IPS DF 6.9 (cell line): ENCODE results near the gene ATP6V1C2.

Experiments used
- DNase-seq: peaks from one replicate; pipeline ENCODE4 v3.0.0-alpha.2; 2013; ENCODE audit warnings: low read depth, low spot score
- H3K27ac ChIP-seq: one replicate; pipeline ENCODE4 v1.5.1; 2013; ENCODE audit warnings: low read length, control low read depth
- H3K27me3 ChIP-seq: 2 replicates; pipeline ENCODE4 v1.6.1; 2013; ENCODE audit warnings: mild to moderate bottlenecking, low read length; ENCODE audit not compliant: control insufficient read depth, insufficient read depth
- H3K36me3 ChIP-seq: 2 replicates; pipeline ENCODE4 v1.6.1; 2013; ENCODE audit warnings: low read length; ENCODE audit not compliant: control insufficient read depth, insufficient read depth
- H3K4me1 ChIP-seq: 2 replicates; pipeline ENCODE4 v1.6.1; 2013; ENCODE audit warnings: low read length; ENCODE audit not compliant: control insufficient read depth, insufficient read depth
- H3K4me3 ChIP-seq: 2 replicates; pipeline ENCODE4 v1.5.1; 2013; ENCODE audit warnings: mild to moderate bottlenecking, low read length
- H3K9me3 ChIP-seq: 2 replicates; pipeline ENCODE4 v1.6.1; 2013; ENCODE audit warnings: low read length, inconsistent platforms; ENCODE audit not compliant: control insufficient read depth, insufficient read depth
- WGBS: extraction: QIAGEN DNeasy Blood & Tissue Kit; methylation state at CpG from one replicate; pipeline ENCODE4 v1.1.7; 2013; ENCODE audit warnings: mixed read lengths, missing lambda C conversion rate; ENCODE audit not compliant: insufficient read length, insufficient coverage; 5-methylcytosine and 5-hydroxymethylcytosine counted together

Gene ATP6V1C2

DNA sequence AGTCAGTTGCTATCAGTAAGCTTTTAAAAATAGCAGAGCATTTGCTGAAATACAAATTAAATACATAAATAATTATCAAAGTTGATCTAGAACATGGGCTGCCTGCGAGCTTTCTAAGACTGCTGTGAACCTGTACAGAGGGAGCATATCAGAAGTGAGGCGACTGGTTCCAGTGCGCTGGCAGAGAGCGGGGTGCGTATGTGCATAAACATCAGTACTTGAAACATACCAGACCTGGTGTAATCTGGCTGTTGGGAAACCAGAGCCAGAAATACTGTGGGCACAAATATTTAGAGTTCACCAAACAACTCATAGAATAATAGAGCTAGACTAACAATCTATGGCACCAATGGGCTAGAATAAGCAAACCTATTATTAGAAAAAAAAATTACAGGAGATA, 63.8 kb downstream of the ATP6V1C2 start:
- H3K4me1 ChIP-seq, result no peaks in the 10 kb centered on the region
- no peak for DNase-seq
- H3K36me3 ChIP-seq, result peaks cover 37% of the 10 kb centered on the region
- no peak overlapping the region for H3K4me3 ChIP-seq
- H3K9me3 ChIP-seq, result no peaks in the 10 kb centered on the region
- H3K27ac ChIP-seq, result no peak overlapping the region
- no CpG with 5 or more reads among the region's 5 CpGs for WGBS
- H3K27me3 ChIP-seq, result no peaks in the 10 kb centered on the region

DNA sequence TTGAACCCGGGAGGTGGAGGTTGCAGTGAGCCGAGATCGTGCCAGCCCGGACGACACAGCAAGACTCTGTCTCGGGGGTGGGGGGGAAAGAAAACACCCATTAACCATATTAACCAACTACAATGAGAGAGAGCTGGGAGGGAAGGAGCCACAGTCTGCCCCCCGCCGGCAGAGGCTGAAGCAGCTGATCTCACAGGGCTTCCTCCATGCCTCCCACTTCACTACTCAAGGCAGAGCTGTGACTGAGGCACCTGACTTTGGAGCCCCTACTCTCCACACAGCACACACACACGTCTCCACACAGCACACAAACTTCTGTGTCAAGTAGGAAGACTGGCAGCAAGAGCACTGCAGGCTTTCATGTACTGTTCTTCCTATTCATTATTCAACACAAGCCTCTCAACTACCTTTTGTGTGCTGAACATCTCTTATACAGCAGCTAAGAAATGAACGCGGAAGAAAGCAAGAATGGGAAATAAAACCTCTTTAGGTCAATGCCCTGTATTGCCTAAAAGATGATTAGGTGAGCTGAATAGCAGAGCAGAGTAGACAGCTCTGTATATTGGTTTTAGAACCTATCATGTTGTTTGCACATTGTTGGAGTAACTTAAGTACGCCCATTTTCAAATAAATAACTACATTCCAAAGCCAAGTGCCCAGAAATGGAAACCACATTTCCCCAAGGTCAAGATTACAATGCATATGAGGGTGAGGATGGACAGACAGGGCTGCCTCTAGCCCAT, 65.0 kb downstream of the ATP6V1C2 start:
- no peaks in the 10 kb centered on the region for H3K9me3 ChIP-seq
- no peak for DNase-seq
- peaks cover 38% of the 10 kb centered on the region for H3K36me3 ChIP-seq
- no CpG with 5 or more reads among the region's 12 CpGs for WGBS
- H3K4me1 ChIP-seq, result no peaks in the 10 kb centered on the region
- no peak overlapping the region for H3K27ac ChIP-seq
- no peak overlapping the region for H3K4me3 ChIP-seq
- H3K27me3 ChIP-seq, result no peaks in the 10 kb centered on the region

DNA sequence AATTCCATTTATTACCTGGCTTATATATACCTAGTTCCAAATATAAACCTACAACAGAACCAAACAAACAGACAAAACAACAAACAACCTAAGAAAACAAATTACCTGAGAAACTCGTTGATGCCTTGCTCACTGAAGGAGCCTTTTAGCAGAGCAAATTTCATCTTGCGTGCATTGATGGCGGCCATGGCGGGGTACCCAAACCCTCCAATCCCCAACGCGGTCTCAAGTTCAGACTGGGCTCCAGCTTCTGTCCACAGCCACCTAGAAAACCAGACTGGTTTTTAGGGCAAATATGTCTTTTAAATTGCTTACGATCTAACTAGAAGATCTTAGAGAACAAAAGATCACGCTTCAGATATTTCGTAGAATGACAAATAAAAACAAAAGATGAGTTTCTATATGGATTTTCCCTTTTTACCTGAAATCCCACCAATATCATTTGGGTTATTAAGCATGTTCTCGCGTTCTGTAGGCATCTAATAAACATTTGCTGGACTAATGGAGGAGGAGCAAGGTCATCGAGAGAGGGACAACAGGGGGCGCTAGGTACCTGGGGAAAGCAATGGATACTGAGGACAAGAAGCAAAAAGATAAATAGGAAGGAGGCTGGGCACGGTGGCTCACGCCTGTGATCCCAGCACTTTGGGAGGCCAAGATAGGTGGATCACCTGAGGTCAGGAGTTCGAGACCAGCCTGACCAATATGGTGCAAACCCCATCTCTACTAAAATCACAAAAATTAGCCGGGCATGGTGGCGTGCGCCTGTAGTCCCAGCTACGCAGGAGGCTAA, 65.9 kb downstream of the ATP6V1C2 start:
- peaks cover 34% of the 10 kb centered on the region for H3K36me3 ChIP-seq
- WGBS, result no CpG with 5 or more reads among the region's 20 CpGs
- H3K27me3 ChIP-seq, result no peaks in the 10 kb centered on the region
- no peak overlapping the region for H3K27ac ChIP-seq
- no peaks in the 10 kb centered on the region for H3K9me3 ChIP-seq
- DNase-seq, result no peak
- no peak overlapping the region for H3K4me3 ChIP-seq
- no peaks in the 10 kb centered on the region for H3K4me1 ChIP-seq

DNA sequence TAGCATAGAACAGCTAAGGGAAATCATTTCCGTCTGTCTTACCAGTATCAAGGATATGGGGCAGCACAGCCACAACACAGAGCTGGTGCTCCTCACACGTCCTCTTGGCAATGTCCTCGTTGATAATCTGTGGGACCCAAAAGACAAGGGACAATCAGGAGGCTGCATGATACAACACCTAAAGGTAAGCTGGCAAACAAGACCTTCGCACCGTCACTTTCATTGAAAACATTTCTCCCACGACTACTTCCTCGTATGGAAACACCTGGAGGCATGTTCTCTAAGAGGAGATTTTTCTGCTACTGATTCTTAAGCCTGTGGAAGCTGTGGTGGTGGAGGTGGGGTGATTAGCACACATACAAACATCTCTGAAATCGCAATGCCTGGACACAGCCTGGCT, 67.4 kb downstream of the ATP6V1C2 start:
- Histone ChIP-seq H3K27ac (no peak overlapping the region), H3K9me3 (no peaks in the 10 kb centered on the region), H3K4me3 (no peak overlapping the region), H3K36me3 (peaks cover 37% of the 10 kb centered on the region), H3K27me3 (no peaks in the 10 kb centered on the region), H3K4me1 (no peaks in the 10 kb centered on the region)
- no peak for DNase-seq
- no CpG with 5 or more reads among the region's 8 CpGs for WGBS

DNA sequence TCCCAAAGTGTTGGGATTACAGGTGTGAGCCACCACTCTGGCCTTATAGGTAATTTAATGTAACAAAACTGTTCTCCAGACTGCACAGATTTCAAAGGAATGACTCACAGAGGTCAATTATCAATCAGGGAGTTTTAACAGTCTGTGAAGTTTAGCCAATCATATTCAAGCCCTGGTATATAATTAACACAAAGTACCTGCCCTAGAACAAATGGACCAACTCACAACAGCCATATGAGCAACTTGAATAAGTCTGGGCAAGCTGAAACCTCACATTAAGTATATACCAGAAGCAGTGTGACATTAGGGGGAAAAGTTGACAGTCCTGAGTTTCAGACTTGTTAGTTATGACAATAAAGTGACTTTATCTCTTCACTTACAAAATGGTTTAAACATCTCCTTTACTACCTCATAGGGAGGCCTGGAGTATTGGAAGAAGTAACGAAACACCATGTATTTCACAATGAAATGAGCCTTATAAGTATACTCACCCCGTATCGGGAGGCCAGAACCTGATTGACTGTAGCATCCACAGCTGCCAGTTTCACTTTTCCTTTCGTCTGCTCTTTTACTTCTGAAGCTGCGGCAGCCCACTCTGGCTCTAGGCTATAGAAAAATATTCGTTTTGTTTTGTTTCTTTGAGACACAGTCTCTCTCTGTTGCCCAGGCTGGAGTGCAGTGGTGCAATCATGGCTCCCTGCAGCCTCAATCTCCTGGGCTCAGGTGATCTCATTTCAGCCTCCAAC, 69.0 kb downstream of the ATP6V1C2 start:
- Histone ChIP-seq H3K36me3 (peaks cover 32% of the 10 kb centered on the region), H3K4me3 (no peak overlapping the region), H3K27ac (no peak overlapping the region), H3K4me1 (no peaks in the 10 kb centered on the region), H3K9me3 (no peaks in the 10 kb centered on the region), H3K27me3 (no peaks in the 10 kb centered on the region)
- no CpG with 5 or more reads among the region's 6 CpGs for WGBS
- no peak for DNase-seq

DNA sequence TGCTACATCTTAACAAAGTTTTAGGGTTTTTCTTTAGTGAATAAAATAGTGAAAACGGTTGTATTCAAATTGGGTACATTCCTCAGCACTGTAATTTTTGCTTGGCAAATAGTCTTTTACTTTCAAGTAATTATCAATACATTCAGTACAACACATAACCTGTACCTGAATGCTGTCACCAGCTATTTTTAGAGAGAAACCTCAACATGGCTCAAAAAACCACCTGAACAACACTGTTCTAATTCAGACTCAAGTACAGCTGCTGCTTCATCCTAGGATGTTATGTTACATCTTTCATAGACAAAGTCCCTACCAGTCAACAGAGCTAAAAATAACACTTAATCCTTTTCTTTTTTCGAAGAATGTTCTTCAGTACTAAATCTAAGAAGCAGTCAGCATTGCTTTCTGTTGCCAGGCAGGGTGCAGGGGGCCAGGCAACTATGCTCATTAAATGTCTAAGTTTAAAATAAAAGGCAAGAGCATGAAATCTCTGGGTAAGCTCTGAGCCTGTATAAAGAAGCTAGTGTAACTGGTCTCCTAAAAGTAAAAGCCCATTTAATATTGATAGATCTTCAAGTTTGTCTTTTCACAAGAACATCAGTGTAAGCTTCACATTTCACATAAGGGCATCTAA, 70.7 kb downstream of the ATP6V1C2 start:
- no peaks in the 10 kb centered on the region for H3K4me1 ChIP-seq
- WGBS, result no CpG with 5 or more reads among the region's 2 CpGs
- H3K9me3 ChIP-seq, result no peaks in the 10 kb centered on the region
- no peak overlapping the region for H3K27ac ChIP-seq
- no peaks in the 10 kb centered on the region for H3K27me3 ChIP-seq
- peaks cover 32% of the 10 kb centered on the region for H3K36me3 ChIP-seq
- no peak overlapping the region for H3K4me3 ChIP-seq
- DNase-seq, result no peak

DNA sequence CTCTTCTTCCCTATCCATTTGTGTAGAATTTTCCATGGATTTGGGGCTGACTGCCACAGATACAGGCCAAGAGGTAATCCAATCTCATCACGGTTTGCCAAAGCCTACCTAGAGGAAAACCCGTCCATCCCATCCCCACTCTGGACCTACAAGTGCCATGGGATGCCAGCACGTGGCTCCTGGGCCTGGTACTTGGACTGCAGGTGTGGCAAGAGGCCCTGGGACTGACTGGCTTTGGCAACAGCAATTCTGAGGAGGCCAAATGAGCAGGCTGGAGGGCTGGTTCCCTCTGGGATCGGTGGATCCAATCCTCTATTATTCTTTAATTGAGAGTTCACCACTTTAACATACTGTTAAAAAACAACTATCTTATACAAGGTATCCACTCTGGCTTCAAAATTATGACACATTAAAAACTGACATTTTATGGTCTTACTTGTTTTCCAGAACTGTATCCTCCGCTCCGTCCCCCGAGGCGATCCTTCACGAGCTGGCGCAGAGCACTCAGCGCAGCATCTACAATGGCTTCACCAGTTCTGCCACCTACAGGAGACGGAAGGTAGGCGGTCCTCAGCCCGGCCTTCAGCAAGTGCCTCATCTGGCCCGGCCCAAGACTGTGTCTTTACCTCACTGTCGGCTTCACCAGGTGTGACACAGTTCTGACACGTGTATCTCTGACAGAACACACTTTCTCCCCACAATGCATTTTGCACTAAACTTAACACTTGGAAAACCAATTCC, 71.4 kb downstream of the ATP6V1C2 start:
- WGBS, result no CpG with 5 or more reads among the region's 17 CpGs
- no peak overlapping the region for H3K4me3 ChIP-seq
- H3K9me3 ChIP-seq, result no peaks in the 10 kb centered on the region
- no peaks in the 10 kb centered on the region for H3K27me3 ChIP-seq
- peaks cover 31% of the 10 kb centered on the region for H3K36me3 ChIP-seq
- H3K27ac ChIP-seq, result no peak overlapping the region
- H3K4me1 ChIP-seq, result no peaks in the 10 kb centered on the region
- no peak for DNase-seq

DNA sequence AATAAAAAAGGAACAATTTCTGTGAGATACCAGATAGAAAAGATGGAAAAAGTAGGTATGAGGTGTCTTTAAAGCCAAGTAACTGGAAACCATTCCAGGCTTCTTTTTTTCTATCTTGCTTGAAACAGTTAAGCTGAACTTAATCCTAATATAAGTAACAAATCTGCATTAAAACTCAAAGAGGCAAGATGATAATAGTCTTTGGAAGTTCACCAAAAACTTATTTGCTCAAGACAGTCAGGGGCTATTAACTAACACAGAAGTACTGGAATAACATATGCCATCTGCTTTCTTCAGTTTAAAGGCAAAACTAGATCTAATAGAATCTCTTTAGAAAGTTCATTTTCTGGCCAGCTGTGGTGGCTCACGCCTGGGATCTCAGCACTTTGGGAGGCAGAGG, 72.4 kb downstream of the ATP6V1C2 start:
- H3K4me3 ChIP-seq, result no peak overlapping the region
- peaks cover 30% of the 10 kb centered on the region for H3K36me3 ChIP-seq
- DNase-seq, result no peak
- no peaks in the 10 kb centered on the region for H3K9me3 ChIP-seq
- no peaks in the 10 kb centered on the region for H3K4me1 ChIP-seq
- no CpG with 5 or more reads among the region's 1 CpG for WGBS
- H3K27me3 ChIP-seq, result no peaks in the 10 kb centered on the region
- no peak overlapping the region for H3K27ac ChIP-seq

DNA sequence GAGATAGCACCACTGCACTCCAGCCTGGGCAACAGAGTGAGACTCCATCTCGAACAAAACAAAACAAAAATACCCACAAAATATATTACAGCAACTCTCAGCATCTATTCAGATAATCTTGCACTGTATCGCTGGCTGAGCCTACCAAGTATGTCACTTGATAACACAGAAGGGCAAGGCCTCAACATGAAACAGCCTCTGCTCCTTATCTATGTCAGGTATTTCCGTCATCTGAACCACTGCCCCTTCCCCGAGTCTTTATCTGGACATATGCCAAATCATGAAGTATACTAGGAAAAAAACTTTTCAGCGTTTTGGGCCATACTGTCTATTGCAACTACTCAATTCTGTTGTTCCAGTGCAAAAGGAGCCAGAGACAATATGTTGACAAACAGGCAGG, 73.4 kb downstream of the ATP6V1C2 start:
- Histone ChIP-seq H3K27me3 (no peaks in the 10 kb centered on the region), H3K4me1 (no peaks in the 10 kb centered on the region), H3K4me3 (no peak overlapping the region), H3K27ac (no peak overlapping the region), H3K36me3 (peaks cover 27% of the 10 kb centered on the region), H3K9me3 (no peaks in the 10 kb centered on the region)
- no peak for DNase-seq
- no CpG with 5 or more reads among the region's 5 CpGs for WGBS
